ENCODE data around the gene DPY19L1.

DNA sequence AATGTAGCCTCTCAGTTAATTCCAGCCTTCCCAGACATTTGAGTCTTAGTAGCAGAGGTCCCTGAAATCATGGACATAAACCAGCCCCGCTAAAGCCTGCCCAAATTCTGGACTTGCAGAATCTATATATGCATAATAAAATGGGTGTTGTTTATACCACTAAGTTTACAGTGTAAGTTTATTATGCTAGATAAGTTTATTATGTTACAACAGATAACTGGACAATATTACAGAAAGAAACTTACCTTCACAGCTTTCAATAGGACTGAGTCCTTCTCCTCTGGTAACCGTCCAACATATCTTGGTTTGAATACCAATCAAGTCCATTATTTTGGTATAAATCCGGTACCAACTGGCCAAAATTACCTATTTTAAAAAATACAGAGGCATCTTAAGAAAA lies 26.2 kb downstream of the DPY19L1 start:
- TF ChIP-seq POLR2A (IDR thresholded peaks at IDR 0.05; ENCODE audit: low read depth) (no peak), POLR2AphosphoS5 (IDR thresholded peaks at IDR 0.05) (no peak), EP300 (IDR thresholded peaks at IDR 0.05) (no peak)
- TF ChIP-seq, protein P1, sequence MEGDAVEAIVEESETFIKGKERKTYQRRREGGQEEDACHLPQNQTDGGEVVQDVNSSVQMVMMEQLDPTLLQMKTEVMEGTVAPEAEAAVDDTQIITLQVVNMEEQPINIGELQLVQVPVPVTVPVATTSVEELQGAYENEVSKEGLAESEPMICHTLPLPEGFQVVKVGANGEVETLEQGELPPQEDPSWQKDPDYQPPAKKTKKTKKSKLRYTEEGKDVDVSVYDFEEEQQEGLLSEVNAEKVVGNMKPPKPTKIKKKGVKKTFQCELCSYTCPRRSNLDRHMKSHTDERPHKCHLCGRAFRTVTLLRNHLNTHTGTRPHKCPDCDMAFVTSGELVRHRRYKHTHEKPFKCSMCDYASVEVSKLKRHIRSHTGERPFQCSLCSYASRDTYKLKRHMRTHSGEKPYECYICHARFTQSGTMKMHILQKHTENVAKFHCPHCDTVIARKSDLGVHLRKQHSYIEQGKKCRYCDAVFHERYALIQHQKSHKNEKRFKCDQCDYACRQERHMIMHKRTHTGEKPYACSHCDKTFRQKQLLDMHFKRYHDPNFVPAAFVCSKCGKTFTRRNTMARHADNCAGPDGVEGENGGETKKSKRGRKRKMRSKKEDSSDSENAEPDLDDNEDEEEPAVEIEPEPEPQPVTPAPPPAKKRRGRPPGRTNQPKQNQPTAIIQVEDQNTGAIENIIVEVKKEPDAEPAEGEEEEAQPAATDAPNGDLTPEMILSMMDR (IDR thresholded peaks at IDR 0.05) = no peak

Data from esophagus muscularis mucosa (tissue), 4 donors.